Tibial artery (tissue), 4 donors: ENCODE measurements around the gene SPATA31D3.
"Not testable (repeated sequence)": the region's sequence is repeated elsewhere in the genome, so short reads cannot be mapped to it uniquely, and the experiment has no call there.

Source experiments
- DNase-seq, 2 donors: peaks; one replicate each; pipeline ENCODE4 v3.0.0-alpha.2; 2019
- H3K27ac ChIP-seq, 2 donors: fragments of 200-600 bp; sonication (generic) in 1 of 2; 1 replicate in 1 of 2; 2 replicates in 1 of 2; pipeline ENCODE4 v1.5.1; 2018 to 2019; ENCODE audit warnings: mild to moderate bottlenecking in 1 of 2
- H3K27me3 ChIP-seq, 2 donors: fragments of 200-600 bp; sonication (generic) in 1 of 2; one replicate each; pipeline versions ENCODE4 v1.5.1 to v1.6.0; 2016 to 2019
- H3K36me3 ChIP-seq, 3 donors: fragments of 200-600 bp; sonication (generic) in 2 of 3; one replicate each; pipeline ENCODE4 v1.5.1; 2016 to 2019; ENCODE audit warnings: mild to moderate bottlenecking in 2 of 3
- H3K4me1 ChIP-seq, 4 donors: fragments of 200-600 bp; sonication (generic) in 2 of 4; 1 replicate in 3 of 4; 2 replicates in 1 of 4; pipeline ENCODE4 v1.5.1; 2016 to 2019
- H3K4me3 ChIP-seq, 2 donors: fragments of 200-600 bp; sonication (generic) in 1 of 2; 1 replicate in 1 of 2; 2 replicates in 1 of 2; pipeline ENCODE4 v1.5.1; 2018 to 2019; ENCODE audit warnings: mild to moderate bottlenecking in 2 of 2
- H3K9me3 ChIP-seq, 3 donors: fragments of 200-600 bp; sonication (generic) in 1 of 3; one replicate each; pipeline ENCODE4 v1.5.1; 2016 to 2019
- intact Hi-C: fragments of 100-400 bp; cut with DNase I; formaldehyde crosslinking; loops from one replicate; pipeline ENCODE4 v1.15.0; 2023; ENCODE audit warnings: low total_unique reads
- TF ChIP-seq, protein P1 (sequence below), 2 experiments: fragments of 200-600 bp in 1 of 2; fragments of 450-650 bp in 1 of 2; IDR thresholded peaks; one replicate each; pipeline ENCODE4 v1.5.1; 2017 to 2019; ENCODE audit warnings: antibody characterized with exemption in 2 of 2, mild to moderate bottlenecking in 1 of 2, moderate library complexity in 1 of 2

The SPATA31D3 gene

DNA sequence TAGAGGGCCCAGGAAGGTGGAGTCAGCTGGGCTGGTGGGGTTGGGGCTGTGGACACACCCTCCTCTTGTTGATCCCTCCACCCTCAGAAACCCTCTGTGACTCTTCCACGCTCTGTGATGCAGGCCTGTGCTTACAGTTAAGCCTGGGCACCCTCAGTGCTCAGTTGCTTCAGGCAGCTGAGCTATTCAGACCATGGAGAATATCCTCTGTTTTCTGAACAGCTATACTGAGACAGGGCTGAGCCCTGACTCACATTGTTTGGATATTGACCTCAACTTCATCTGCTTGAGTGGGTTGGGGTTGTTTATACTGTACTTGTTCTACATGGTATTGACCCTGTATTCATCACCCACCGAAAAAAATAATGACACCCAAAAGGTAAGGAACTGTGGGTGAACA lies at the start of gene SPATA31D3:
Gene SPATA31D3 (plus strand): TSS at position 108 of the 400 bp plus-strand sequence. CDS start 86 bp downstream, at position 194.
- H3K27ac ChIP-seq, H3K36me3 ChIP-seq, H3K9me3 ChIP-seq, intact Hi-C loops, DNase-seq, H3K4me3 ChIP-seq, H3K27me3 ChIP-seq, H3K4me1 ChIP-seq: not testable (repeated sequence)

DNA sequence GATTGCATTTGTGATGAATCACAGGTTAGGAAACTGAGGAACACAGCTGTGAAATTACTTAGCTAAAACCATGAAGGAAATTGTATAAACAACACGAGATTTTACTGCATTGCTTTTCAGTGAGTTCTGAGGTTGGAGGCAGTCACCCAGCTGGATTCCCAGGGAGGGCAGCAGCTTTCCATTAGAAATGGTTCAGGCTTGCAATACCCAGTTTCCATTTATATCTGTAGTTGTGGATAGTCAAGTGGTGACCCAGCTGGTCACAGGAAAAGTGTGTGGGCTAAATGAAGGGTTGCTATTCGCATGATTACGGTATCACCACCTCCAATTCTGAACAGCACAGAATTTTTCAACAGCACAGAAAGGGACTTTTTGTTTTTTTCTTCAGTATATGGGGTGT lies 49.4 kb upstream of the SPATA31D3 start:
- Histone ChIP-seq H3K27me3 (no peaks in the 10 kb centered on the region), H3K4me3 (no peak overlapping the region), H3K4me1 (no peaks in the 10 kb centered on the region), H3K36me3 (no peaks in the 10 kb centered on the region), H3K9me3 (no peaks in the 10 kb centered on the region), H3K27ac (no peak overlapping the region)
- TF ChIP-seq, protein P1, sequence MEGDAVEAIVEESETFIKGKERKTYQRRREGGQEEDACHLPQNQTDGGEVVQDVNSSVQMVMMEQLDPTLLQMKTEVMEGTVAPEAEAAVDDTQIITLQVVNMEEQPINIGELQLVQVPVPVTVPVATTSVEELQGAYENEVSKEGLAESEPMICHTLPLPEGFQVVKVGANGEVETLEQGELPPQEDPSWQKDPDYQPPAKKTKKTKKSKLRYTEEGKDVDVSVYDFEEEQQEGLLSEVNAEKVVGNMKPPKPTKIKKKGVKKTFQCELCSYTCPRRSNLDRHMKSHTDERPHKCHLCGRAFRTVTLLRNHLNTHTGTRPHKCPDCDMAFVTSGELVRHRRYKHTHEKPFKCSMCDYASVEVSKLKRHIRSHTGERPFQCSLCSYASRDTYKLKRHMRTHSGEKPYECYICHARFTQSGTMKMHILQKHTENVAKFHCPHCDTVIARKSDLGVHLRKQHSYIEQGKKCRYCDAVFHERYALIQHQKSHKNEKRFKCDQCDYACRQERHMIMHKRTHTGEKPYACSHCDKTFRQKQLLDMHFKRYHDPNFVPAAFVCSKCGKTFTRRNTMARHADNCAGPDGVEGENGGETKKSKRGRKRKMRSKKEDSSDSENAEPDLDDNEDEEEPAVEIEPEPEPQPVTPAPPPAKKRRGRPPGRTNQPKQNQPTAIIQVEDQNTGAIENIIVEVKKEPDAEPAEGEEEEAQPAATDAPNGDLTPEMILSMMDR (IDR thresholded peaks at IDR 0.05), result no peak
- DNase-seq, result no peak
- intact Hi-C loops, result no loop called here

DNA sequence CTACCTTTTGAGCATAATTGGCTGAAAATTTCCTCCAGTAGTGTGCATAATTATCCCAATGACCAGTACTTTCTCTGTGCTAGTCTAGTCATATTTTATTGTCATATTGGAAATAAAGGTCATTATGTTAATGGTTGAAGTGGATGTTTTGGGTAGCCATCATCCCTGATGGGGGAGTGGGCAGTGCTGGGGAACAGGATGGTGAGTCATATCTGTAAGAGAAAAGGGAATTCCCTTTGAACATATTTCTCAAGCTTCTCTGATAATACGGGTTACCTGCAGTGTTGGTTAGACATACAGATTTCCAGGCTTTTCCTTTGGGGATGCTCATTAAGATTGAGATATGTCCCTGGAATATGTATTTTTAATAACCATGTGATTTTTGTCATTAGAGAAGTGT lies 48.4 kb upstream of the SPATA31D3 start:
- Histone ChIP-seq H3K4me1 (no peaks in the 10 kb centered on the region), H3K4me3 (no peak overlapping the region), H3K9me3 (no peaks in the 10 kb centered on the region), H3K36me3 (no peaks in the 10 kb centered on the region), H3K27me3 (no peaks in the 10 kb centered on the region), H3K27ac (no peak overlapping the region)
- intact Hi-C loops, result no loop called here
- TF ChIP-seq, protein P1 (IDR thresholded peaks at IDR 0.05), result no peak
- DNase-seq, result no peak

DNA sequence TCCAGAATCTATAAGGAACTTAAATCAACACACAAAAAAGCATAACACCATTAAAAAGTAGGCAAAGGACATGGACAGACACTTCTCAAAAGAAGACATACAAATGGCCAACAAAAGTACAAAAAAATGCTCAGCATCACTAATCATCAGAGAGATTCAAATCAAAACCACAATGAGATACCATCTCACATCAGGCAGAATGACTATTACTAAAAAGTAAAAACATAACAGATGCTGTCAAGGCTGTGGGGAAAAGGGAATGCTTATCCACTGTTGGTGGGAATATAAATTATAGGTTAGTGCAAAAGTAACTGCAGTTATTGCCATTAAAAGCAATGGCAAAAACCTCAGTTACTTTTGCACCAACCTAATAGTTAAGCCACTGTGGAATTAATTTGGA lies 47.2 kb upstream of the SPATA31D3 start:
- TF ChIP-seq, protein P1 (IDR thresholded peaks at IDR 0.05), result no peak
- no peaks in the 10 kb centered on the region for H3K9me3 ChIP-seq
- H3K4me1 ChIP-seq, result peaks cover 0 to 8% (median 0%) of the 10 kb centered on the region in 4 donors
- intact Hi-C loops, result no loop called here
- no peak overlapping the region for H3K4me3 ChIP-seq
- H3K36me3 ChIP-seq, result no peaks in the 10 kb centered on the region
- no peaks in the 10 kb centered on the region for H3K27me3 ChIP-seq
- no peak for DNase-seq
- no peak overlapping the region for H3K27ac ChIP-seq

DNA sequence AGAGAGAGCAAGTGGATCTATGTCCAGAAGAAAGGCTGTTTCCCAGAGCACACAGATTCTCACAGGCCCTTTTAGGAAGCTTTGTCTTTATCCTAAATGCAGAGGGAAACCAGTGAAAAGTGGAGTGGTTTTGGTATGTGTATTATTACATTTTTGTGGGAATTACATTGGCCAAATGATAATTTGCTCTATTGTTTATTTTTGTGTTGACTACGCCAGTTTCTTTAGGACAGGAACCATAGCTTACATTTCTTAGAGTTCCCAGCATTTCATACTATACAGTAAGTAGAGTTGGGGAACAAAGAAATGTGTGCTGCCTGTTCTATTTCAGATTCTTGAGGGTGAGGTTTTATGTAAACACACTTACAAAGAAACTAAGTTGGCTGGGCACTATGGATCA lies 44.4 kb upstream of the SPATA31D3 start:
- DNase-seq, result no peak
- Histone ChIP-seq H3K4me1 (peaks cover 0 to 25% (median 0%) of the 10 kb centered on the region in 4 donors), H3K9me3 (no peaks in the 10 kb centered on the region), H3K27ac (no peak overlapping the region), H3K36me3 (no peaks in the 10 kb centered on the region), H3K27me3 (no peaks in the 10 kb centered on the region), H3K4me3 (no peak overlapping the region)
- intact Hi-C loops, result no loop called here
- TF ChIP-seq, protein P1 (IDR thresholded peaks at IDR 0.05), result no peak

DNA sequence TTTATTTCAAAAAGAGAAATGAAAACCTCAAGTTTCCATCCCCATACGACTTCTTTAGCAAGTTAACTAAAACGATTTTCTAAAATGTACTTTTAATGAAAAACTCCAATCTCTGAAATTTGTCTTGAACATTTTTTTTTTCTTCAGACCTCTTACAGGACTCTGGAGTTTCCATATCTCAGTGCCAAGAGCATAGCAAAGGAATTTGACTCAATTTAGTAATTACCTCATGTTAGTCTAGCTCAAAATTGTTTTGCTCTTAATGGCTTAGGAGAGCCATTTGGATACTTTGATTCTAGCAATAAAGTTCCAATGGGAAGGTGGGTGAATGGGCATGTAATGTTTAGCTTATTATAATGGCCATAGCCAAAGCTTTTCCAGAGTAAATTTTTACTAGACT lies 41.1 kb upstream of the SPATA31D3 start:
- Histone ChIP-seq H3K4me1 (peaks cover 0 to 25% (median 0%) of the 10 kb centered on the region in 4 donors), H3K36me3 (no peaks in the 10 kb centered on the region), H3K27ac (no peak overlapping the region), H3K27me3 (no peaks in the 10 kb centered on the region), H3K4me3 (no peak overlapping the region), H3K9me3 (no peaks in the 10 kb centered on the region)
- TF ChIP-seq, protein P1 (IDR thresholded peaks at IDR 0.05), result no peak
- DNase-seq, result no peak
- intact Hi-C loops, result no loop called here
